GM12878 (cell line): Measurements from ENCODE around the gene CT45A3. TPM values are rescaled to one million over a fixed set of nuclear protein-coding genes. Genes with fewer than 3 reads are reported as not detected.

ENCODE experiments used
- ATAC-seq: fragments of 200-7000 bp; cut with Tn5 transposase; 3 replicates; pipeline ENCODE4 v1.9.1; 2020; ENCODE audit warnings: mild to moderate bottlenecking, moderate library complexity
- BruUV-seq: library from RNA; stranded (reverse); fragments of 400-500 nt; replicated peaks from 2 replicates; lab custom pipeline; 2021; lab: Mats Ljungman, UMichigan
- CTCF ChIA-PET: fragments of 300-600 bp; sonication (Branson Sonifier 250); formaldehyde crosslinking; extraction: SDS; loops from one replicate; lab custom pipeline; 2021; ENCODE audit warnings: inconsistent platforms; lab: Yijun Ruan, JAX
- POLR2A ChIA-PET: fragments of 350-600 bp; formaldehyde crosslinking; extraction: SDS; loops from one replicate; lab custom pipeline; 2021; ENCODE audit warnings: inconsistent platforms; lab: Charles Lee
- RAD21 ChIA-PET: fragments of 300-600 bp; sonication (Branson Sonifier 250); formaldehyde crosslinking; loops from one replicate; lab custom pipeline; 2023; ENCODE audit warnings: antibody characterized with exemption; ENCODE audit not compliant: unreplicated experiment; lab: Charles Lee
- SMC1A ChIA-PET: fragments of 300-600 bp; sonication (Branson Sonifier 250); formaldehyde crosslinking; loops from one replicate; lab custom pipeline; 2023; ENCODE audit not compliant: unreplicated experiment, uncharacterized antibody; lab: Charles Lee
- DNase-seq: peaks from one replicate; pipeline ENCODE4 v3.0.0-alpha.2; 2011; ENCODE audit warnings: low read depth, low spot score
- FAIRE-seq: peaks from 3 replicates; lab custom pipeline; 2011; peaks lifted over from hg19 to GRCh38; lab: Jason Lieb, UNC
- H2AFZ ChIP-seq: 2 replicates; pipeline ENCODE4 v1.6.0; 2011; ENCODE audit warnings: low read depth, low read length, control low read depth; ENCODE audit not compliant: control insufficient read depth
- H3K27ac ChIP-seq: 2 replicates; pipeline ENCODE4 v1.5.1; 2011; ENCODE audit warnings: control low read depth; ENCODE audit not compliant: control insufficient read depth, insufficient read depth
- H3K27me3 ChIP-seq, 2 experiments: replicated peaks in 1 of 2; 2 replicates each; pipeline versions ENCODE4 v1.6.0 to v1.6.1; 2011; ENCODE audit warnings: low read length in 1 of 2; ENCODE audit not compliant: control insufficient read depth in 2 of 2, insufficient read depth in 2 of 2
- H3K36me3 ChIP-seq, 2 experiments: 2 replicates each; pipeline ENCODE4 v1.5.1; 2011; ENCODE audit warnings: low read length in 1 of 2; ENCODE audit not compliant: control insufficient read depth in 2 of 2, insufficient read depth in 2 of 2
- H3K4me1 ChIP-seq: 2 replicates; pipeline ENCODE4 v1.6.1; 2011; ENCODE audit warnings: mild to moderate bottlenecking, low read length, moderate library complexity, mixed read lengths; ENCODE audit not compliant: control insufficient read depth, insufficient read depth
- H3K4me2 ChIP-seq: 2 replicates; pipeline ENCODE4 v1.6.0; 2011; ENCODE audit warnings: control low read depth; ENCODE audit not compliant: control insufficient read depth, insufficient read depth
- H3K4me3 ChIP-seq: fragments of 200-600 bp; sonication (generic); 2 replicates; pipeline ENCODE4 v1.5.1; 2016
- H3K79me2 ChIP-seq: 2 replicates; pipeline ENCODE4 v1.6.0; 2011; ENCODE audit warnings: low read length; ENCODE audit not compliant: control insufficient read depth, insufficient read depth
- H3K9ac ChIP-seq: 2 replicates; pipeline ENCODE4 v1.8.0; 2011; ENCODE audit warnings: low read length, control low read depth, mixed read lengths; ENCODE audit not compliant: control insufficient read depth, insufficient read depth
- H3K9me3 ChIP-seq: replicated peaks from 3 replicates; pipeline ENCODE4 v1.5.1; 2011; ENCODE audit warnings: mild to moderate bottlenecking, low read length; ENCODE audit not compliant: control insufficient read depth, insufficient read depth
- H4K20me1 ChIP-seq: 2 replicates; pipeline ENCODE4 v1.6.0; 2011; ENCODE audit not compliant: control insufficient read depth, insufficient read depth
- EZH2 ChIP-seq: IDR thresholded peaks from 2 replicates; pipeline ENCODE4 v1.6.1; 2012; ENCODE audit warnings: low read depth, mild to moderate bottlenecking, control low read depth, inconsistent platforms, low read length, borderline replicate concordance; ENCODE audit not compliant: control insufficient read depth
- POLR2AphosphoS2 ChIP-seq: IDR thresholded peaks from 2 replicates; pipeline ENCODE4 v1.6.1; 2011; ENCODE audit warnings: low read depth, mild to moderate bottlenecking, low read length, improper control_type of control experiment, moderate library complexity
- POU2F2 ChIP-seq: IDR thresholded peaks from 3 replicates; pipeline ENCODE4 v1.6.1; 2011; ENCODE audit warnings: low read depth, mild to moderate bottlenecking, low read length, borderline replicate concordance
- RAD21 ChIP-seq: IDR thresholded peaks from 2 replicates; pipeline ENCODE4 v1.6.1; 2011; ENCODE audit warnings: mild to moderate bottlenecking, low read depth, low read length, moderate library complexity; ENCODE audit not compliant: insufficient read depth
- SMC3 ChIP-seq: IDR thresholded peaks from 2 replicates; pipeline ENCODE4 v1.6.1; 2011; ENCODE audit warnings: low read length, improper control_type of control experiment, borderline replicate concordance
- TAF1 ChIP-seq: IDR thresholded peaks from 2 replicates; pipeline ENCODE4 v1.6.1; 2011; ENCODE audit warnings: mild to moderate bottlenecking, low read depth, low read length, borderline replicate concordance
- WGBS: methylation state at CpG from one replicate; pipeline ENCODE4 v1.1.6; 2016; ENCODE audit warnings: low lambda C conversion rate; ENCODE audit not compliant: insufficient replicate concordance, insufficient coverage; ENCODE audit errors: missing lambda C conversion rate; 5-methylcytosine and 5-hydroxymethylcytosine counted together
- in situ Hi-C: fragments of 300-500 bp; cut with MboI; formaldehyde crosslinking; loops from 9 replicates; pipeline ENCODE4 v1.14.3; 2018; ENCODE audit warnings: mixed read lengths
- intact Hi-C: fragments of 100-400 bp; cut with micrococcal nuclease; formaldehyde crosslinking; loops from one replicate; pipeline ENCODE4 v1.14.2; 2022; ENCODE audit not compliant: unreplicated experiment
- polyA plus RNA-seq, 11 experiments: library from polyadenylated mRNA; depleted of rRNA in 4 of 11; unstranded in 6 of 11; stranded (reverse) in 5 of 11; fragments of >200 nt; fragmentation: Nextera tagmentation in 4 of 11; fragmentation: Illumina TruSeq in 1 of 11; extraction: Ambion mirVana in 4 of 11; extraction: Trizol in 1 of 11; gene quantifications; 1 replicate in 1 of 11; 2 replicates in 10 of 11; pipeline versions ENCODE4 v1.2.1 to v1.2.3, GENCODE V29; 2011 to 2016; ENCODE audit warnings: inconsistent platforms in 2 of 11, missing spikeins in 2 of 11, low read depth in 1 of 11
- total RNA-seq, 4 experiments: library from RNA; depleted of rRNA in 3 of 4; stranded (reverse); fragments of >200 nt in 3 of 4; fragmentation: Illumina TruSeq in 1 of 4; extraction: Trizol in 1 of 4; gene quantifications; 2 replicates each; pipeline versions ENCODE4 v1.2.1 to v1.2.3, GENCODE V29; 2013 to 2021
- TF ChIP-seq, protein P1 (sequence below), 3 experiments: IDR thresholded peaks in 2 of 3; conservative IDR thresholded peaks in 1 of 3; 2 replicates each; pipeline ENCODE4 v1.5.1; 2011; ENCODE audit warnings: low read depth in 3 of 3, low read length in 3 of 3, mild to moderate bottlenecking in 3 of 3, control low read depth in 2 of 3, moderate library complexity in 2 of 3, inconsistent platforms in 1 of 3, mixed read lengths in 1 of 3; ENCODE audit not compliant: control insufficient read depth in 2 of 3, insufficient read depth in 1 of 3; ENCODE audit errors: extremely low read depth in 1 of 3

The CT45A3 gene
- total and polyA plus RNA-seq, 10 of the 15 experiments (the other 5 are each of a cell fraction or from before 2014, with no cell fraction given) = not detected

- intact Hi-C loops = loop anchor here (5.0 kb wide), 1 partner anchor 192 kb away; no protein-coding TSS in a partner anchor
- no TSS peak for BruUV-seq
- Histone ChIP-seq H3K9ac (no peak overlapping the region), H4K20me1 (no peaks in the 10 kb centered on the region), H3K4me3 (no peak overlapping the region), H3K27me3 (no peaks in the 10 kb centered on the region), H2AFZ (peak overlapping the region; percentile 68), H3K4me2 (0 out of 2 replicates have a peak overlapping the region, but pooled peaks have one; percentile 25), H3K9me3 (no peaks in the 10 kb centered on the region), H3K79me2 (no peaks in the 10 kb centered on the region), H3K27ac (no peak overlapping the region), H3K4me1 (no peaks in the 10 kb centered on the region), H3K36me3 (no peaks in the 10 kb centered on the region)
- in situ Hi-C loops = no loop called here
- TF ChIP-seq RAD21 (peak; percentile 60), POLR2AphosphoS2 (no peak), TAF1 (no peak), EZH2 (no peak), SMC3 (peak; percentile 26; the same call in 1 of the 2 replicates), POU2F2 (0 out of 3 replicates have a peak, but pooled peaks have one; percentile 22)
- TF ChIP-seq, protein P1, sequence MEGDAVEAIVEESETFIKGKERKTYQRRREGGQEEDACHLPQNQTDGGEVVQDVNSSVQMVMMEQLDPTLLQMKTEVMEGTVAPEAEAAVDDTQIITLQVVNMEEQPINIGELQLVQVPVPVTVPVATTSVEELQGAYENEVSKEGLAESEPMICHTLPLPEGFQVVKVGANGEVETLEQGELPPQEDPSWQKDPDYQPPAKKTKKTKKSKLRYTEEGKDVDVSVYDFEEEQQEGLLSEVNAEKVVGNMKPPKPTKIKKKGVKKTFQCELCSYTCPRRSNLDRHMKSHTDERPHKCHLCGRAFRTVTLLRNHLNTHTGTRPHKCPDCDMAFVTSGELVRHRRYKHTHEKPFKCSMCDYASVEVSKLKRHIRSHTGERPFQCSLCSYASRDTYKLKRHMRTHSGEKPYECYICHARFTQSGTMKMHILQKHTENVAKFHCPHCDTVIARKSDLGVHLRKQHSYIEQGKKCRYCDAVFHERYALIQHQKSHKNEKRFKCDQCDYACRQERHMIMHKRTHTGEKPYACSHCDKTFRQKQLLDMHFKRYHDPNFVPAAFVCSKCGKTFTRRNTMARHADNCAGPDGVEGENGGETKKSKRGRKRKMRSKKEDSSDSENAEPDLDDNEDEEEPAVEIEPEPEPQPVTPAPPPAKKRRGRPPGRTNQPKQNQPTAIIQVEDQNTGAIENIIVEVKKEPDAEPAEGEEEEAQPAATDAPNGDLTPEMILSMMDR (IDR thresholded peaks at IDR 0.05 in 2 of 3, conservative IDR thresholded peaks at IDR 0.05 in 1 of 3; ENCODE audit: control insufficient read depth in 2 of 3, extremely low read depth in 1 of 3, insufficient read depth in 1 of 3, low read depth in 3 of 3, low read length in 3 of 3) = peak; percentile 52 to 69 (median 66); a peak in 5 of 6 replicates
- WGBS = 50% methylated on average over 18 of the region's 18 CpGs
- no peak for DNase-seq
- ATAC-seq = peak; percentile 88
- CTCF ChIA-PET = interaction anchor here (1.4 to 2.0 kb wide), 2 partner anchors 179 to 190 kb away, joined by 3 to 16 read pairs; no protein-coding TSS in a partner anchor
- RAD21 ChIA-PET = interaction anchor here (1.7 kb wide), 1 partner anchor 422 kb away, joined by 4 read pairs; no protein-coding TSS in a partner anchor
- FAIRE-seq = no peak
- POLR2A ChIA-PET = no interaction called here
- SMC1A ChIA-PET = interaction anchor here (1.4 kb wide), 1 partner anchor 230 kb away, joined by 3 read pairs; no protein-coding TSS in a partner anchor
These were observed 27.3 kb downstream of the CT45A3 start for GRCh38 chrX:135740681-135741149.
